ENCODE measurements around the gene NPIPB6.

Gene NPIPB6

GRCh38 chr16:28297784-28298510, 65.4 kb downstream of the NPIPB6 start:
- DNase-seq = no peak

GRCh38 chr16:28297308-28297707, 66.0 kb downstream of the NPIPB6 start:
- no peak for DNase-seq

GRCh38 chr16:28295276-28295675, 68.0 kb downstream of the NPIPB6 start:
- DNase-seq = no peak

GRCh38 chr16:28294201-28294600, 69.1 kb downstream of the NPIPB6 start:
- no peak for DNase-seq

- no peak for DNase-seq
These were observed 69.7 kb downstream of the NPIPB6 start for GRCh38 chr16:28293601-28293960.

GRCh38 chr16:28292731-28293600, 70.3 kb downstream of the NPIPB6 start:
- DNase-seq = peak; percentile 52
